Measurements from ENCODE around the gene UGT2B15.
"Not testable (repeated sequence)": the region's sequence is repeated elsewhere in the genome, so short reads cannot be mapped to it uniquely, and the experiment has no call there.

Gene UGT2B15

DNA sequence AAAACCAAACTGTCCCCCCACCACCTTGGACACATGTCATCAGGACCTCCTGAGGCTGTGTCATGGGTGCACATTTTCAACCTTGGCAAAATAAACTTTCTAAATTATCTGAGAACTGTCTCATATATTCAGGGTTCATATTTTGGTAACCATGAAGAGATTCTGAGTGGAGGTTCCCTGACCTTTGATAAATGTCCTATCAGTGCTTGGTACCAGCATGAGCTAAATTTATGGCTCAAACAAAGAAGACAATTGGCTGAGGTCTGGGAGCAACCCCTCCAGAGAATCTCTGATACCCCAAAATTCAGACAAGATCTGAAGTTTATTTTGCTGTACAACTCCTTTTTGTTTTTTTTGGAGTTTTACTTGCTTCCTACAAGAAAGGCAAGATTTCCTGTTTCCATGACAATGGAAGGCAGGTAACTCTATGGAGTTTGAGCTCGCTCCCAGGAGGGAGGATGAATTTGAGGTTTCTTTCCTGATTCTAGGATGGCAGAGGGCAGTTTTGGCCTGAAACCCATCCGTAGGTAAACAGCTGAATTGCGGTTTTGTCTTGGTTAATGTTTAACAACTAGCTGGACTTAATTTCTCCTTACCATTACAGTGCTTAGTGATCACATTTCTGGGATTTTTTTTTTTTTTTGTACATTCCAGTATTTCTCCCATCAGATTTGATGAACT lies 14.5 kb downstream of the UGT2B15 start:
- DNase-seq: no peak

DNA sequence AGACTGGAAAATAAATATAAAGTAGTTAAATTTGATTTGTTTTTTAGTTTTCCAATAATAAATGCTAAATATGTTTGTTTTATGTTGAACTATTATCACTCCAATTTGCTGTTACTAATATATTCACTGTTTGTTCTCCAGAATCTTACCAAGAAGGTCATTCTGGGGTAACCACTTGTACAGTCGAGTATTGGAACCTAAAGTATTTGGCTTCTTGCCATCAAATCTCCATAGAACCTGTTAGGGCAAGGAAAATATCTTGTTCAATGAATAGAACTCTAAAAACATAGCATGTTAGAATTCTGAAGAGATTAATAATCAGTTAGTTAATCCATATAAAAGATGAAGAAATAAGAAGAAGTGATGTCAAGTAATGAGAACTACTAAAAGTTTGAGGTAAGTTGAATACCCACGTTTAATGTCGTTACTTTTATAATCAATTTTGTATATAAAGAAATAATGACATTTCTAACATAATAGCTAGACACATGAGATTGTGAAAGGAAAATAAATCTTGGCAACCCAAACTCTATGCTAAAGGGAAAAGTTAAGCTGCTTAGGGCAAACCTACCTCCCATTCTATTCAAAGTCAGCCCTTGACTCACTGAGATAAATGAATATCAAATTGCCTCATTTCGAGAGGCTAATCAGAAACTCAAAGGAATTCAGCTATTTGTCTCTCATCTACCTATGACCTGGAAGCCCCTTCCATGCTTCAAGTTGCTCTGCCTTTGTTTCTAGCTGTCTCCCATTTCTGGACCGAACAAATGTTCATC lies 15.3 kb downstream of the UGT2B15 start:
- no peak for DNase-seq

DNA sequence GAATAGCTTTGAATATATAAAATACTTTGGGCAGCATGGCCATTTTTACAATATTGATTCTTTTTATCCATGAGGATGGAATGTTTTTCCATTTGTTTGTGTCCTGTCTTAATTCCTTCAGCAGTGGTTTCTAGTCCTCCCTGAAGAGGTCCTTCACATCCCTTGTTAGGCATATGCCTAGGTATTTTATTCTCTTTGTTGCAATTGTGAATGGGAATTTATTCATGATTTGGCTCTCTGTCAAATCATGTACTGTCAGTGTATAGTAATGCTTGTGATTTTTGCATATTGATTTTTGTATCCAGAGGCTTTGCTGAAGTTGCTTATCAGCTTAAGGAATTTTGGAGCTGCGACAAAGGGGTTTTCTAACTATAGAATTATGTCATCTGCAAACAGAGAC lies 18.5 kb downstream of the UGT2B15 start:
- no peak for DNase-seq

DNA sequence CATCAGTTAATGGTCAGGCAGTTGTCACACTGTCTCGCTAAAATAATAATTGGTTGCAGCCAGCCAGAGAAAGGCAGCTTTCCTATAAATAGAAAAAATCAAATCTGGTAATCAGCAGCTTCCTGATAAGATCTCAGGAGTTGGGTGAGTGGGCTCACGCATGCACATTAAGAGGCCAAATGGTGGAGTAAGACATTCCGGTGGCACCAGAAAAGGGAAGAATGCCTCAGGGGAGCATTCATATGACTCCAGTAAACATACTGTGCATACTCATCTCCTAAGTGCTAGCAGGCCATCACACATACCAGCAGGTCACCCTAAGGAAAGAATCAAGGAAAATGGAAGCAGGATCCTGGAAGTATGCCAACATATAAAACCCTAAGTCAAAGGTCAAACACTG lies 40.1 kb downstream of the UGT2B15 start:
- no peak for DNase-seq

DNA sequence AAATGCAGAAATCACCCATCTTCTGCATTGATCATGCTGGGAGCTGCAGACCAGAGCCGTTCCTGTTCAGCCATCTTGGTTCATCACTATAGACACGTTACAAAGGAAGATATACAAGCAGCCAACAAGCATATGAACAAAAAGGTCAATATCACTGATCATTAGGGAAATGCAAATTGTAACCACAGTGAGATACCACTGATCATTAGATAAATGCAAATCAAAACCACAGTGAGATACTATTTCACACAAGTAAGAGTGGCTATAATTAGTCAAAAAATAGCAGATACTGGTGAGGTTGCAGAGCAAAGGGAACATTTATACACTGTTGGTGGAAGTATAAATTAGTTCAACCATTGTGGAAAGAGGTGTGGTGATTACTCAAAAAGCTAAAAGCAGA lies 47.7 kb downstream of the UGT2B15 start:
- not testable (repeated sequence) for DNase-seq

DNA sequence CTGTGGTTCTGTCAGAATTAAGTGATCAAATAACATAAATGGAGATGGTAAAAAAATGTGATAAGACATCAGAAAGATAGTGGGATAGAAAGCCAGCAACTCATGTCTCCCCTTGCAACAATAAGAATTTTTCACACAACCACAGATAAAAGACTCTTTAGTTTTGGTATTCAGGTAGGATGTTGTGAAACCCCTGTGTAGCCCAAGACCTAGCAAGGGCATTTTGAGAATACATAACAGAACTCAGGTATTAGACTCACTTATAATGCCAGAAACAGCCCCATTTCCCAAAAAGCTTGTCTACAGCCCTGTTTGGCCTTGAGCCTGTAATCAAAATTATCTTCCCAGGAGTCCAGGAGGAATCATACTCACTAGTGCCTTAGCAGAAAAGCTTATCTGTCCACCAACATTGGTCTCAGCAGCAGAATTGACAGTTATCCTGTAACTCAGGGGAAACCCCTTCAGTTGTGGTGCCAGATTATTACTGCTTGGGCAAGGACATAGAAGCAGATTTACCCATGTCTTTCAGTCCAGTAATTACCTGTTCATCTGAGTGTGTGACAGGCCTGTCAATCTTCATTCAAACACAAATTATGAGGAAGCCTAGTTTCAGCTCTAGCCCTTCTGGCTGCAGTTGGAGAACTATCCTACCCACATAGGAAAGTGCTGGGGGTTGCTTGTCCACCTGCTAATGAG lies 53.3 kb downstream of the UGT2B15 start:
- no peak for DNase-seq

DNA sequence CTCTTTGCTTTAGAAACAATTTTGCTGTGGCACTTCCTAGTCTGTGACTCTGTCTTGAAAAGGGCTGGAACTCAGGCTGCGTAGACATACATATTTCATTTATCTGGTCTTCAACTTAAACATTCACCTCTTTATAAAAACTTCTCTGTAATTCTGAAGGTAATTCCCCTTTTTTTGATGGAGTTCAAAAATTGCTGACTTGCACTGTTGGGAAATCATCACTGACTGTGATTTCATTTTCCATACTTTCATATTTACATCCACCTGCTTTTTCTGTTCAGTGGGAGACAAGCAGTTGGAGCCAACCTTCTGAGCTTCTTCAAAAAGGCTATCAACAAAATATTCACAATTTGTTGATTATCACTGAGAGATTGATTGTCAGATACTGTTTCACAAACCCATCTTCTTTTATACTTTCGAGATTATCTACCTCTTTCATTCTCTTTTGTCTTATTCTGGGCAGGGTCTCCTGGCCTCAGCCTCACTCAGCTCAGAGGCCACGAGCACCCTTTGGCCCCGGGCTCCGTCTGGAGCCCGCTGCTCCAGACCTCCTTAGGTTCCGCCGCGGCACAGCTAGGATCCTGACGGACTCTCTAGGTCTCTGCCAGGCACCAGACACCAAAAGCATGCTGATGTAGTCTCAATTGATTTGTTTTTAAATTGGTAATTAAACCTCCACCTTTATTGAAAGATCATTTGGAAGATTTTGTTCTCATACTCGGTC lies 54.6 kb downstream of the UGT2B15 start:
- DNase-seq: no peak

DNA sequence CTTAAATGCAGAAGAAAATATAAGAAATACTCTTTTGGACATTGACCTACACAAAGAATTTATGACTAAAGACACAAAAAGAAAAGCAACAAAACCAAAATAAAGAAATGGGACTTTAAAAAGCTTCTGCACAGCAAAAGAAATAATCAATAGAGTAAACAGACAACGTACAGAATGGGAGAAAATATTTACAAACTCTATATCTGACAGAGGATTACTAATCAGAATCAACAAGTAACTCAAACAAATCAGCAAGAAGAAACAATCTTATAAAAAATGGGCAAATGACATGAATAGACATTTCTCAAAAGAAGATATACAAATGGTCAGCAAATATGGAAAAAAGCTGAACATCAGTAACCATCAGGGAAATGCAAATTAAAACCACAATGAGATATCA lies 56.7 kb downstream of the UGT2B15 start:
- DNase-seq: no peak

DNA sequence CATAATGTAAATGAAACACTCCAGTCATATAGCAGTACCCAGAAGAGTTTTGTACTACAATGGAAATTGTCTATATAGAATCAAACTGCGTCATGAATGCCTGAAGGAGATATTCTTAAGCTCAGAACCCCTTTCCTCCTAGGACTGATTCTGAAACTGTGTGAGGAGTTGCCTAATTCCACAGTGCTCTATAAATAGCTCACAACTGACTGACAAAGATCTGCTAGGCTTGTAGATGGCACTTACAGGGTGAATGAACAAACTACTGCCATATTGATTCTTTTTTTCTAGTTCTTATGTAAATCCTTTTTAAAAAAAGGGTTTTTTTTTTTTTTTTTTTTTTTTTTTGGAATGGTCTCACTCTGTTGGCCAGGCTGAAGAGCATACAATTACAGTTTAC lies 64.2 kb downstream of the UGT2B15 start:
- DNase-seq: no peak

DNA sequence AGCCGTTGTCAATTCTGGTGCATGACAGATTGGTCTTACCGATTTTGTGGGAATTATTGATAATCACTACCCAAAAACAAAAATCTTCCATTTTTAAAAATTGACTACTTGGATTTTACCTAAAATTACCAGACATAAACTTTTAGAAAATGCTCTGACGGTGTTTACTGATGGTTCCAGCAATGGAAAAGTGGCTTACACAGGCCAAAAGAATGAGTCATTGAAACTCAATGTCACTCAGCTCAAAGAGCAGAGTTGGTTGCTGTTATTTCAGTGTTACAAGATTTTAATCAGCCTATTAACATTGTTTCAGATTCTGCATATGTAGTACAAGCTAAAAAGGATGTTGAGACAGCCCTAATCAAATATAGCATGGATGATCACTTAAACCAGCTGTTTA lies 71.3 kb downstream of the UGT2B15 start:
- no peak for DNase-seq

DNA sequence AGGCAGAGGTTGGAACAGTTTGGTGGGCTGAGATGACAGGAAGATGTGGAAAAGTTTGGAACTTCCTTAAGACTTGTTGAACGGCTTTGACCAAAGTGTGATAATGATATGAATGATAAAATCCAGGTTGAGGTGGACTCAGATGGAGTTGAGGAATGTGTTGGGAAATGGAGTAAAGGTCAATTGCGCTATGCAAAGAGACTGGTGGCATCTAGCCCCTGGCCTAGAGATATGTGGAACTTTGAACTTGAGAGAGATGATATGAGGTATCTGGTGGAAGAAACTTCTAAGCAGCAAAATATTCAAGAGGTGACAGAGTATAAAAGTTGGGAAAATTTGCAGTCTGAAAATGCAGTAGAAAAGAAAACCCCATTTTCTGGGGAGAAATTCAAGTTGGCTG lies 73.0 kb downstream of the UGT2B15 start:
- no peak for DNase-seq

Measured in EL (cell line).